RKO (cell line): ENCODE measurements around the gene NR2C2AP.
A peak's percentile ranks its signal among the peaks of the same experiment; 100 is the strongest.
"Not testable (repeated sequence)": the region's sequence is repeated elsewhere in the genome, so short reads cannot be mapped to it uniquely, and the experiment has no call there.

Experiments
- DNase-seq: peaks from one replicate; pipeline ENCODE4 v3.0.0-alpha.2; 2016; ENCODE audit warnings: low spot score

Gene NR2C2AP

GRCh38 chr19:19181488-19181998 lies 21.7 kb downstream of the NR2C2AP start:
- no peak for DNase-seq

GRCh38 chr19:19179548-19180441 lies 23.4 kb downstream of the NR2C2AP start:
- DNase-seq, result no peak

GRCh38 chr19:19176950-19177349 lies 26.3 kb downstream of the NR2C2AP start:
- no peak for DNase-seq

- DNase-seq, result not testable (repeated sequence)
Observed at GRCh38 chr19:19173243-19173642, 30.0 kb downstream of the NR2C2AP start.

GRCh38 chr19:19171821-19172532 lies 31.2 kb downstream of the NR2C2AP start:
- no peak for DNase-seq

GRCh38 chr19:19170873-19171672 lies 32.1 kb downstream of the NR2C2AP start:
- DNase-seq, result no peak

GRCh38 chr19:19170053-19170872 lies 33.0 kb downstream of the NR2C2AP start, which contains the start of gene MEF2B:
Gene MEF2B, minus strand, starts transcription at chr19:19170263. Its CDS starts 19,528 bp downstream, at chr19:19150735.
- DNase-seq, result peak; percentile 80

GRCh38 chr19:19169236-19170052 lies 33.8 kb downstream of the NR2C2AP start:
- DNase-seq, result no peak

- no peak for DNase-seq
Observed at GRCh38 chr19:19167612-19168011, 35.6 kb downstream of the NR2C2AP start.

- no peak for DNase-seq
Observed at GRCh38 chr19:19165396-19165795, 37.8 kb downstream of the NR2C2AP start.

- DNase-seq, result no peak
Observed at GRCh38 chr19:19162495-19162894, 40.7 kb downstream of the NR2C2AP start.

GRCh38 chr19:19160461-19161035 lies 42.7 kb downstream of the NR2C2AP start:
- no peak for DNase-seq

- no peak for DNase-seq
Observed at GRCh38 chr19:19159534-19159933, 43.7 kb downstream of the NR2C2AP start.

GRCh38 chr19:19157808-19158207 lies 45.4 kb downstream of the NR2C2AP start:
- no peak for DNase-seq

GRCh38 chr19:19155495-19156219 lies 47.6 kb downstream of the NR2C2AP start:
- no peak for DNase-seq

- DNase-seq, result no peak
Observed at GRCh38 chr19:19154768-19155494, 48.3 kb downstream of the NR2C2AP start.

- DNase-seq, result no peak
Observed at GRCh38 chr19:19152668-19153384, 50.4 kb downstream of the NR2C2AP start.

- DNase-seq, result no peak
Observed at GRCh38 chr19:19151418-19151817, 51.8 kb downstream of the NR2C2AP start.
